HG02885 (cell line): ENCODE results near the gene DIS3L2.
"Not testable (repeated sequence)": the region's sequence is repeated elsewhere in the genome, so short reads cannot be mapped to it uniquely, and the experiment has no call there.

Experiments used
- ATAC-seq: cut with Tn5 transposase; IDR thresholded peaks from one replicate; pipeline ENCODE4 v1.9.1; 2021; ENCODE audit warnings: mild to moderate bottlenecking; ENCODE audit not compliant: unreplicated experiment, poor library complexity

The DIS3L2 gene

GRCh38 chr2:232146294-232146693 is 184.8 kb downstream of the DIS3L2 start:
- no peak for ATAC-seq

DNA sequence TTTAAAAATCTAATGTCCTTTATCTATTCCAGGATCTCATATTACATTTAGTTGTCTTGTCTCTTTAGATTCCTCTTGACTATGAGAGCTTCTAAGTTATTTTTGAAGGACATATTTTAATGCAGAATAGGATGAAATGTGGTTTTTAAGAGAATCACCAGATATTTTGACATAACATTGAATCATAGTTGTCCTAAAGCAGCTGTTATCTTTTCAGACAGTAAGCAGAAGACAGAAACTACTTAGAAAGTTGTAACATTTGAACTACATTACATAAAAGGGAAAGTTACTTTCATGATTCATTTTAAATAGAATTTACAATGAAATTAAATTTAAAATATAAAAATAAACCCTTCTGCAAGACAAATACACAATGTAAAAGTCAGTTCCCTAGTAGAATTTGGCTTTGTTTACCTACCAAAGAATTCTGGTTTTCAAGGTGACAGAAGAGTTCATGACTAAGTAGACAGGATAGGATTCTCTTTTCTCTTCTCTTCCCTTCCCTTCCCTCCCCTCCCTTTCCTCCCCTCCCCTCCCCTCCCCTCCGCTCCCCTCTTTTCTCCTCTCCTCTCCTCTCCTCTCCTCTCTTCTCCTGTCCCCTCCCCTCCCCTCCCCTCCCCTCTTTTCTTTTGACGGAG is 186.0 kb downstream of the DIS3L2 start:
- ATAC-seq = no peak

GRCh38 chr2:232162187-232162586 is 200.7 kb downstream of the DIS3L2 start:
- ATAC-seq = no peak

DNA sequence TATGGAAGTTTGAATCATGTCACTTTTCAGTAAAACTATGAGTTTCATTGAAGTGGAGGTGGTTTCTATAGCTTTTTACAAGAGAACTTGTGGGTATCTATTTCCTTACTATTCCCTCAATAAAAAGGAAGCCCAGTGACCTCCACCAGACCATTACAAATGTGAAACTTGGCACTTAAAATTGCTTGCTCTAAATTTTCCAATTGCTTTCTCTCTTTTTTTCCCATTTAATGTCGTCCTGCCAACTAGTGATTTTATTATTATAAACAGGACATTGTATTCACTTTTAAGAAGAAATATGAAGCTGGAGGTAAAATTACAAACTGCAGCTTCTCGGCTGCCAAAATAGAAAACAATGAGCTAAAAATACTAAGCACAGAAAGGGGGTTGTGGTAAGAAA is 208.9 kb downstream of the DIS3L2 start:
- no peak for ATAC-seq

GRCh38 chr2:232174662-232175061 is 213.1 kb downstream of the DIS3L2 start:
- ATAC-seq = no peak

- not testable (repeated sequence) for ATAC-seq
These were observed 215.1 kb downstream of the DIS3L2 start for GRCh38 chr2:232176587-232176986.

- no peak for ATAC-seq
These were observed 221.8 kb downstream of the DIS3L2 start for GRCh38 chr2:232183279-232183678.

DNA sequence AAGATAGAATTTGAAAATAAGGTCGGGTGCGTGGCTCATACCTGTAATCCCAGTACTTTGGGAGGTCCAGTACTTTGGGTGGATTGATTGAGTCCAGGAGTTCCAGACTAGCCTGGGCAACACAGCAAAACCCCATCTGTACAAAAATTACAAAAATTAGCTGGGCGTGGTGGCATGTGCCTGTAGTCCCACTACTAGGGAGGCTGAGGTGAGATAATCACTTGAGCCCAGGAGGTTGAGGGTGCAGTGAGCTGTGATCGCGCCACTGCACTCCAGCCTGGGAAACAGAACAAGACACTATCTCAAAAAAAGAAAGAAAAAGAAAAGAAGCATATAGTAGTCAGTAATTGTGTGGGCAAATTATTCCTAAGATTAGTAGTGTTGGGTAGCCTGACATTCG is 222.8 kb downstream of the DIS3L2 start:
- no peak for ATAC-seq

- ATAC-seq = no peak
These were observed 229.3 kb downstream of the DIS3L2 start for GRCh38 chr2:232190796-232191195.

DNA sequence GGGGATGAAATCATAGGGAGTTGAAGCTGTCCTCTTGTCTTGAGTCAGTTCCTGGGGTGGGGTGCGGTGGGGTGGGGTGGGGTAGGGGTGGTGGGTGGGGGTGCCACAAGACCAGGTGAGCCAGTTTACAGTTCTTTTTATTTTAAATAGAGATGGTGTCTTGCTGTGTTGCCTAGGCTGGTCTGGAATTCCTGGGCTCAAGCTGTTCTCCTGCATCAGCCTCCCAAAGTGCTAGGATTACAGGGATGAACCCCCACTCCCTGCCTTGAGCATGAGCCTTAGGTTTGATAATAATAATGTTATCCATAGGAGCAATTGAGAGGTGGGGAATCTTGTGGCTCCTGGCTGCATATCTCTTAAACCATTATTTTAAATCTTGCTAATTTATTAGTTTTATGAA is 234.0 kb downstream of the DIS3L2 start:
- no peak for ATAC-seq

DNA sequence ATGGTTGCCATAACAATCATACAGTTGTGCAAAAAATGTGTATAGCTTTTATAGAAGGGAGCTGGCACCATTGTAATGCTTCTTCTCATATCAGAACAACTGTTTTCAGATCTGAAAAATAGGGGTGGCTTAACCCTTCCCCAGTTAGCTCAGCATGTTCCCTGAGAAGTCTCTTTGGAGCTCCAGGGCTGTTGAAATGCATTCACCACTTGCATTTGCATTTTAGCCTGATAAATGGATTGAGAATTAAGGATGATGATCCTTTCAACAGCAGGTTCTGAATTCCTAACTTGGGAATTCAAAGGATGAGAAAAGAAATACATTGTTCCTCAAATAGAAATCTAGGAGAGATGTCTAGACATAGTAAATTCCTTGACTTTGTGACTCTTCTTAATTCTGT is 235.3 kb downstream of the DIS3L2 start:
- ATAC-seq = no peak

DNA sequence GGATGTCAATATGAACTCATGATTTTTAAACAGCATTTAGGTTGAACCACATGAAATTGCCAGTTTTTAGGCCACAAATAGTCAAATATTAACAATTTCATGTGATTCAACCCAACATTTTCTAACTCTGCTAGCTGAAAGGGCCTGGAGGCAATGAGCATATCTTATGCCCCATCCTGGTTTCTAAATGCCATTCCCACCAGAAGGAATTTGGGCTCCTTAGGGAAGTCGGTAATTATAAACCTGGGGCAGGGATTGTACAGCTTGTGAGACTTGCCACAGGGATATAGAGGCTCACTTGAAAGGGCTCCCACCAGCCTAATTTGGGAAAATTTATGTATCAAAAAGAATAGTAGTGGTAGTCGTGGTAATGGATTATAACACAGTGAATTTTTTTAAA is 238.7 kb downstream of the DIS3L2 start:
- ATAC-seq = no peak

- no peak for ATAC-seq
These were observed 241.8 kb downstream of the DIS3L2 start for GRCh38 chr2:232203166-232203891.

DNA sequence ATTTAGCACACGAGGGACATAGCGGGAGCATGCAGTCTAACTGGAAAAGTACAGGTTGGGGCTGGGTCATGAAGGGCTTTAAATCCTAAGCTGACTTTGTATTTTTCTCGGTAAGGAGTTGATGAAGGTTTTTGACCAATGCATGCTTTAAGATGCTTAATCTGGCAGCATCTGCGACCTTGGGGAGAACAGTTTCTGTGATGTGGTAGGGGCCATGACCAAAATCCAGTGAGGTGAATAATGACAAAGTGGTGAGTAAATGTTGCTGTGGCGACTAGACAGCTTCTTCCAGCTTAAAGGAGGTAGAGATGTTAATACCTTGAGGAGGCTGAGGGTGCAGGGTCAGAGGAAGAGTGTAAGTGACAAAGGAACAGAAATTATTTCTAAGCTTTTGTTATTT is 242.4 kb downstream of the DIS3L2 start:
- no peak for ATAC-seq

- no peak for ATAC-seq
These were observed 243.0 kb downstream of the DIS3L2 start for GRCh38 chr2:232204457-232204931.

DNA sequence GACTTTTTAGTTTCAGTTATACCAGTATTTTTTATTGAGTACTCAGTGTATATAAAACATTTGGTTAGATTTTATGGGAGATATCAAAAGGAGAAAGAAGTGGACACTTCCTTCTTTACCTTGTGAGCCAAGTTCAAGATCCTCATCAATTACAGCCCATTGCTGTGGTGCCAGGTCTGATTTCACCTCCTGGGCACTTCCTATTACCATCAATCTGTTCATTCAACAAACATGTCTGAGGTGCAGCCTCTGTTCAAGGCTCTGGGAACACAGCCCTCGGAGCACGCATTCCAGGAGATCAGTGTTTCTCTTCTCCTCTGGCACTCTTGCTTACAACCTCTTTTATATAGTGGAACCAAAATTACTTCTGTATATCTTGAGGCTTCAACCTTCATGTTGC is 245.7 kb downstream of the DIS3L2 start:
- no peak for ATAC-seq

DNA sequence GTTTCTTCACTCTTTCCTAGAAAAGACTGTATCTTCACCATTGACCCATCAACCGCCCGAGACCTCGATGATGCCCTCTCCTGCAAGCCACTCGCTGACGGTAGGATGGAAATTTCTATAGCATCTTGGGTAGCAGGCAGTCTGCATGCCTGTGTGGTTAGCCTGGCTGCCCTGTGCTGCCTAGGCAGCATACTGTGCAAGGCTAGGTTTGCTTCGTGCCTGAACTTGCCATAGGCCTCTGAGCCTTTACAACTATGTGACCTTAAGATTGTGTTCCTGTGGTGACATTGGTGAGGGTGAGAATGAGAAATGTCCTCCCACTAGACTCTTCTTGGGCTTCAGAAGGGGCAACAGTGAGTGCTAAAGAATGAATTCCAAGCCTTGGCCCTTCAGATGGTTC is 248.8 kb downstream of the DIS3L2 start:
- ATAC-seq = no peak

GRCh38 chr2:232211743-232212686 is 250.5 kb downstream of the DIS3L2 start:
- peak; percentile 54 for ATAC-seq

GRCh38 chr2:232213176-232213575 is 251.7 kb downstream of the DIS3L2 start:
- ATAC-seq = no peak

- no peak for ATAC-seq
These were observed 252.5 kb downstream of the DIS3L2 start for GRCh38 chr2:232214053-232214452.

DNA sequence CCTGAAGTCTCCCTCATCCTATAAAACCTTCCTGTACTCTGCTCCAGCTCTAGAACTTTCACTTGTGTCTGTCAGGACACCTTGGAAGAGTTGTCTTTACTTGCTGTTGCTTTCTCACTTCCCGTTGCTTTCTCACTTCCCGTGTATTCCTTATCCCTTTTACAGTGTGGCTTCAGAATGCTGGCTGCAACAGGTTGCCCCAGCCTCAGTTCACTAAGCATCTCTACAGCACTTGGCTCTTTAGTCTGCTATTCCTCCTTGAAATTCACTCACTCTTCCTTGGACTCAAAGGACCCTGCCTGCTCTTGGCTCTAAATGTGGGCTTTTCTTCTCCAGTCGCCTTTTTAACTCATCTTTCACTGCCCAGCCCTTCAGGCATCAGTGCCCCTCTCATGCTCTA is 254.5 kb downstream of the DIS3L2 start:
- no peak for ATAC-seq
